Panc1 (cell line): Measurements from ENCODE around the gene HLA-B. TPM values are rescaled to one million over a fixed set of nuclear protein-coding genes. Genes with fewer than 3 reads are reported as not detected.

Experiments
- ATAC-seq: fragments of 200-7000 bp; cut with Tn5 transposase; 2 replicates; pipeline ENCODE4 v1.9.1; 2020; ENCODE audit warnings: mild to moderate bottlenecking, moderate library complexity
- BruUV-seq: library from RNA; stranded (reverse); fragments of 400-500 nt; replicated peaks from 2 replicates; lab custom pipeline; 2021; lab: Mats Ljungman, UMichigan
- CTCF ChIA-PET: fragments of 300-600 bp; sonication (Branson Sonifier 250); formaldehyde crosslinking; loops from one replicate; lab custom pipeline; 2022; ENCODE audit warnings: antibody characterized with exemption; lab: Charles Lee
- POLR2A ChIA-PET: fragments of 300-600 bp; sonication (Branson Sonifier 250); formaldehyde crosslinking; loops from one replicate; lab custom pipeline; 2022; ENCODE audit warnings: antibody characterized with exemption; lab: Charles Lee
- DNase-seq: peaks from one replicate; pipeline ENCODE4 v3.0.0-alpha.2; 2010; ENCODE audit warnings: low read depth, low spot score
- H3K27ac ChIP-seq: 2 replicates; pipeline ENCODE4 v1.5.1; 2011; ENCODE audit warnings: mild to moderate bottlenecking, low read length, inconsistent platforms
- H3K27me3 ChIP-seq: fragments of 200-500 bp; sonication (Bioruptor generic); 2 replicates; pipeline ENCODE4 v1.6.0; 2014; ENCODE audit warnings: low read length, inconsistent platforms; ENCODE audit not compliant: control insufficient read depth, insufficient read depth
- H3K36me3 ChIP-seq: fragments of 200-500 bp; sonication (Bioruptor generic); 2 replicates; pipeline ENCODE4 v1.5.1; 2014; ENCODE audit warnings: inconsistent platforms, mild to moderate bottlenecking, low read length, moderate library complexity; ENCODE audit not compliant: control insufficient read depth, insufficient read depth
- H3K4me1 ChIP-seq: 2 replicates; pipeline ENCODE4 v1.5.1; 2011; ENCODE audit warnings: inconsistent platforms, mild to moderate bottlenecking, low read length, moderate library complexity; ENCODE audit not compliant: control insufficient read depth, insufficient read depth
- H3K4me3 ChIP-seq, 2 experiments: 2 replicates each; pipeline ENCODE4 v1.5.1; 2011 to 2012; ENCODE audit warnings: low read depth in 2 of 2, low read length in 2 of 2, mild to moderate bottlenecking in 2 of 2, inconsistent platforms in 1 of 2, moderate library complexity in 1 of 2
- H3K9me3 ChIP-seq: fragments of 200-500 bp; sonication (Bioruptor generic); 2 replicates; pipeline ENCODE4 v1.5.1; 2014; ENCODE audit warnings: low read depth, mild to moderate bottlenecking, inconsistent platforms, low read length, moderate library complexity; ENCODE audit not compliant: control insufficient read depth, insufficient read depth
- CTCF ChIP-seq: fragments of 450-650 bp; IDR thresholded peaks from 2 replicates; pipeline ENCODE4 v1.5.1; 2017; ENCODE audit warnings: mild to moderate bottlenecking
- POLR2AphosphoS5 ChIP-seq: IDR thresholded peaks from 2 replicates; pipeline ENCODE4 v1.6.1; 2012; ENCODE audit warnings: mild to moderate bottlenecking, low read depth, low read length, moderate library complexity
- REST ChIP-seq, 2 experiments: IDR thresholded peaks; 2 replicates each; pipeline ENCODE4 v1.6.1; 2011 to 2012; ENCODE audit warnings: low read depth in 2 of 2, control low read depth in 1 of 2, low read length in 1 of 2, mild to moderate bottlenecking in 1 of 2, moderate library complexity in 1 of 2; ENCODE audit not compliant: insufficient read depth in 1 of 2
- SIN3A ChIP-seq: IDR thresholded peaks from 2 replicates; pipeline ENCODE4 v1.6.1; 2012; ENCODE audit warnings: low read depth, mild to moderate bottlenecking, low read length, moderate library complexity, borderline replicate concordance; ENCODE audit not compliant: insufficient read depth
- TCF7L2 ChIP-seq: IDR thresholded peaks from 2 replicates; pipeline ENCODE4 v1.6.1; 2011; ENCODE audit warnings: mild to moderate bottlenecking, low read depth, low read length, inconsistent platforms
- in situ Hi-C: cut with HindIII; loops from 2 replicates; pipeline ENCODE4 v1.10.0; 2016; ENCODE audit warnings: low sequenced_read_pairs, low pct_unique_long_range_greater_than_20kb
- intact Hi-C: fragments of 100-400 bp; cut with micrococcal nuclease; formaldehyde crosslinking; loops from one replicate; pipeline ENCODE4 v1.10.0; 2022; ENCODE audit not compliant: unreplicated experiment
- total RNA-seq: library from RNA; stranded (reverse); gene quantifications from one replicate; pipeline ENCODE4 v1.2.1, GENCODE V29; 2021; ENCODE audit not compliant: unreplicated experiment

Gene HLA-B
- total RNA-seq, 1 experiment from 2014 or later = 191 TPM

GRCh38 chr6:31321820-31322219, 35.2 kb downstream of the HLA-B start:
- Histone ChIP-seq H3K9me3 (no peaks in the 10 kb centered on the region), H3K4me1 (no peaks in the 10 kb centered on the region), H3K36me3 (no peaks in the 10 kb centered on the region), H3K27ac (no peak overlapping the region), H3K27me3 (no peaks in the 10 kb centered on the region), H3K4me3 (no peak overlapping the region)
- intact Hi-C loops (no loop called here), in situ Hi-C loops (no loop called here)
- ChIA-PET POLR2A (interaction anchor here (0.6 kb wide), 1 partner anchor 13 kb away, joined by 3 read pairs; no protein-coding TSS in a partner anchor), CTCF (no interaction called here)
- no TSS peak for BruUV-seq
- DNase-seq (no peak), ATAC-seq (no peak)
- TF ChIP-seq CTCF (0 out of 2 replicates have a peak, but pooled peaks have one; percentile 17), SIN3A (no peak)

GRCh38 chr6:31321005-31321707, 35.8 kb downstream of the HLA-B start:
- intact Hi-C loops = no loop called here
- BruUV-seq = no TSS peak
- Histone ChIP-seq H3K36me3 (no peaks in the 10 kb centered on the region), H3K9me3 (no peaks in the 10 kb centered on the region), H3K4me3 (no peak overlapping the region), H3K27ac (no peak overlapping the region), H3K27me3 (no peaks in the 10 kb centered on the region), H3K4me1 (no peaks in the 10 kb centered on the region)
- ATAC-seq (no peak), DNase-seq (no peak)
- ChIA-PET CTCF (no interaction called here), POLR2A (interaction anchor here (0.6 kb wide), 1 partner anchor 77 kb away, joined by 3 read pairs; no protein-coding TSS in a partner anchor)
- in situ Hi-C loops = no loop called here
- no peak for TF ChIP-seq REST (IDR thresholded peaks at IDR 0.05; ENCODE audit: insufficient read depth in 1 of 2, low read depth in 2 of 2, low read length in 1 of 2)
- TF ChIP-seq SIN3A = no peak
- no peak for TF ChIP-seq POLR2AphosphoS5
- no peak for TF ChIP-seq CTCF
- no peak for TF ChIP-seq TCF7L2
